ENCODE measurements around the gene SMIM11.

- no peak for TF ChIP-seq EZH2 (IDR thresholded peaks at IDR 0.05; ENCODE audit: insufficient read depth, poor library complexity, severe bottlenecking)
- no peak for TF ChIP-seq EZH2phosphoT487 (IDR thresholded peaks at IDR 0.05; ENCODE audit: insufficient read depth, low read depth)
Measured at GRCh38 chr21:34353182-34353581, 22.1 kb upstream of the SMIM11 start.

Measured in GM23248 (cell line).